ENCODE data around the gene PHC2. TPM values are rescaled to one million over a fixed set of nuclear protein-coding genes. Genes with fewer than 3 reads are reported as not detected.
A peak's percentile ranks its signal among the peaks of the same experiment; 100 is the strongest.

Gene PHC2
- total and polyA plus RNA-seq, 11 donors: 79.7 to 194 (median 99.4) TPM

DNA sequence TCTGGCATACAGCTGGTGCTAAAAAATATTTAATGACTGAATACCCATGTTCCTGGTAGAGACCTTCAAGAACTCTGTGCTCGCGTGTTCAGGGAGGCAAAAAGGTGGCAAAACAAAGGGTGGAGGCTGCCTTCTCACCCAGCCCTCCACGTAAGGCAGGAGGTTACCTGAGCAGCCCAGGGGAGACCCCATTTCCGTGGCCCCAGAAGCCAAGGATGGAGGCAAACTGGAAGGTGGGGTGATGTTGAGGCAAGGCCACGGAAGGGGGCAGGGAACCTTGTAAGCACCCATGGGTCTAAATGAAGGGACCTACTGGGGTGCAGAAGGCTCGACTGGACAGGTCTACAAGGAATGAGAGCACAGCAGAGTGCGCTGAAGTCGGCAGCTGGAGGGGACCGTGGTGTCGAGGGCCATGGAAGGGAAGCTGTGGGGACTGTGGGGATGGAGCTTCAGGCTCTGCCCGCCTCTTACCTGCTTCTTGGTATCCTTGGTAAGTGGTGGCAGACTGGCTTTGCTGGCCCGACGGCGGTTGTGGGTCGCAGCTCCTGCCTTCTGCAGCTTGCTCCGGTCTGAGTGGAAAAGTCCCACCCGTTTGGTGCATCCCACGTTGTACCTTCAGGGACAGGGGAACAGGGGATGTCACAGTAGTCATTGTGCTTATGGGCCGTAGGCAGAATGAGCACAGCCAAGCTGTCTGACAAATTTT lies 101.1 kb downstream of the PHC2 start:
- ATAC-seq: no peak
- TF ChIP-seq POLR2A (IDR thresholded peaks at IDR 0.05): no peak
- TF ChIP-seq, protein P1, sequence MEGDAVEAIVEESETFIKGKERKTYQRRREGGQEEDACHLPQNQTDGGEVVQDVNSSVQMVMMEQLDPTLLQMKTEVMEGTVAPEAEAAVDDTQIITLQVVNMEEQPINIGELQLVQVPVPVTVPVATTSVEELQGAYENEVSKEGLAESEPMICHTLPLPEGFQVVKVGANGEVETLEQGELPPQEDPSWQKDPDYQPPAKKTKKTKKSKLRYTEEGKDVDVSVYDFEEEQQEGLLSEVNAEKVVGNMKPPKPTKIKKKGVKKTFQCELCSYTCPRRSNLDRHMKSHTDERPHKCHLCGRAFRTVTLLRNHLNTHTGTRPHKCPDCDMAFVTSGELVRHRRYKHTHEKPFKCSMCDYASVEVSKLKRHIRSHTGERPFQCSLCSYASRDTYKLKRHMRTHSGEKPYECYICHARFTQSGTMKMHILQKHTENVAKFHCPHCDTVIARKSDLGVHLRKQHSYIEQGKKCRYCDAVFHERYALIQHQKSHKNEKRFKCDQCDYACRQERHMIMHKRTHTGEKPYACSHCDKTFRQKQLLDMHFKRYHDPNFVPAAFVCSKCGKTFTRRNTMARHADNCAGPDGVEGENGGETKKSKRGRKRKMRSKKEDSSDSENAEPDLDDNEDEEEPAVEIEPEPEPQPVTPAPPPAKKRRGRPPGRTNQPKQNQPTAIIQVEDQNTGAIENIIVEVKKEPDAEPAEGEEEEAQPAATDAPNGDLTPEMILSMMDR (IDR thresholded peaks at IDR 0.05): no peak
- H3K4me1 ChIP-seq: peaks cover 16 to 92% (median 67%) of the 10 kb centered on the region in 12 donors
- H3K4me3 ChIP-seq: no peak overlapping the region
- no peaks in the 10 kb centered on the region for H3K9me3 ChIP-seq
- DNase-seq: no peak
- H3K36me3 ChIP-seq: peaks cover 0 to 100% (median 88%) of the 10 kb centered on the region in 9 donors
- intact Hi-C loops (cut with DNase I): loop anchor here in 2 of 10 donors (5.0 kb wide), 1 partner anchor 38 kb away; no protein-coding TSS in a partner anchor
- 83 to 89% (median 84%) methylated on average over 15 to 19 of the region's 19 CpGs for WGBS, 4 donors
- H3K27me3 ChIP-seq: no peaks in the 10 kb centered on the region
- H3K27ac ChIP-seq: peak overlapping the region in 2 of 12 donors; percentile 38 to 98

DNA sequence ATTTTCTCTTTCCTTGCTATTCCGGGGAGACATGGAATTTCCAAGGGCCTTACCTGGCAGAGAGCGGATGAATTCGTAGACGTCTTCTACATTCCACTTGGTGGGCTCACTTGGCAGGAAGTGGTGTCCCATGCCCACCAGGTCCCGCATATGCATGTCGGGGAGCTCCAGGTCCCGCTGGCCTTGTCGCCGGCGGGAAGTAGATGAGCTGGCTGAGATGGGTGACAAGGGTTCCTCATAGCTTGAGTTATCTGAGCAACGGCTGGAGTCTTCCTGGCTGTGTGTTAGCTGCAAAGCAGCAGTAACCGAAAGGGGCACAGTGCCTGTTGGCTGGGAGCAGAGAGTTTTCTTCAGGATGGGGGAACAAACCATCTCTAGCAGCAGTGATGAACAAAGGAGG lies 102.1 kb downstream of the PHC2 start:
- 80 to 91% (median 90%) methylated on average over 6 to 12 of the region's 12 CpGs for WGBS, 4 donors
- intact Hi-C loops (cut with DNase I): no loop called here
- H3K4me1 ChIP-seq: peaks cover 8 to 88% (median 59%) of the 10 kb centered on the region in 12 donors

DNA sequence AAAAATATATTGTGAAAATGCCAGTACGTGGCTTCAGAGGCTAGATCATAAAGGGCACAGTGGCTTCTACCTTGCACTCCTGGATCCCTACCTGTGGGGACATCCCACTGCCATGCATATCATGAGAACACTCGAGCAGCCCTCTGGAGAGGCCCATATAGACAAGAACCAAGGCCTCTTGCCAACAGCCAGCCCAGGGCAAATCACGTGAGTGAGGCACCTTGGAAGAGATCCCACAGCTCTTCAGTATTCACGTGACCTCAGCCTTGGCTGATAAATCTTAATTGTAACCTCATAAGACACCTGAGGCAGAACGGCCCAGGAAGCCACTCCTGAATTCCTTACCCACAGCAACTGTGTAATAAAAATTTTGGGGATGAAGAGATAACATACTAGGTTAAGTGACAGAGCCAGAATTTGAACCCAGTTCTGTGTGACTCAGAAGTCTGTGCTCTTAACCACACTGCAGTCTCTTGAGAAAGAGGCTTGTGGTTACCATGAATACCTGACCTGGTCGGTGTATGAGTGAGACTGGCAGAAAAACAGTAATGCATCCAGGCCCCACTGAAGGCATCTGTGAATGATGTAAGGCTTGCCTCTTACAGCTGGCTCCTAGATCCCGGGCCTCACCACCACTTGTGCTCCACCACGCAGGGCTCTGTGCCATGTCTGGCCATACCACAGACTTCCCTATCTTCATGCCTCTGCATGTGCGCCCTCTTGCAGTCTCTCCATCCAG lies 103.1 kb downstream of the PHC2 start:
- H3K4me3 ChIP-seq: no peak overlapping the region
- intact Hi-C loops (cut with DNase I): no loop called here
- peak overlapping the region in 10 of 12 donors; percentile 1 to 73 (median 26) for H3K27ac ChIP-seq
- H3K27me3 ChIP-seq: no peaks in the 10 kb centered on the region
- peak in 4 of 5 donors; percentile 61 to 78 (median 68) for DNase-seq
- TF ChIP-seq POLR2A (IDR thresholded peaks at IDR 0.05): no peak
- TF ChIP-seq, protein P1 (IDR thresholded peaks at IDR 0.05): no peak
- peaks cover 0 to 100% (median 100%) of the 10 kb centered on the region in 9 donors for H3K36me3 ChIP-seq
- H3K4me1 ChIP-seq: peaks cover 6 to 78% (median 49%) of the 10 kb centered on the region in 12 donors
- WGBS, 4 donors: 31 to 42% (median 37%) methylated on average over 9 of the region's 9 CpGs
- H3K9me3 ChIP-seq: no peaks in the 10 kb centered on the region
- ATAC-seq: peak; percentile 58 to 75 (median 68)

More for the DNA sequence above, 102.1 kb downstream of the PHC2 start:
- Histone ChIP-seq H3K27ac (peak overlapping the region in 6 of 12 donors; percentile 4 to 73 (median 38)), H3K27me3 (no peaks in the 10 kb centered on the region), H3K4me3 (no peak overlapping the region), H3K36me3 (peaks cover 0 to 100% (median 97%) of the 10 kb centered on the region in 9 donors), H3K9me3 (no peaks in the 10 kb centered on the region)
- ATAC-seq (no peak), DNase-seq (no peak)
- TF ChIP-seq, protein P1 (IDR thresholded peaks at IDR 0.05): no peak
- no peak for TF ChIP-seq POLR2A (IDR thresholded peaks at IDR 0.05)

DNA sequence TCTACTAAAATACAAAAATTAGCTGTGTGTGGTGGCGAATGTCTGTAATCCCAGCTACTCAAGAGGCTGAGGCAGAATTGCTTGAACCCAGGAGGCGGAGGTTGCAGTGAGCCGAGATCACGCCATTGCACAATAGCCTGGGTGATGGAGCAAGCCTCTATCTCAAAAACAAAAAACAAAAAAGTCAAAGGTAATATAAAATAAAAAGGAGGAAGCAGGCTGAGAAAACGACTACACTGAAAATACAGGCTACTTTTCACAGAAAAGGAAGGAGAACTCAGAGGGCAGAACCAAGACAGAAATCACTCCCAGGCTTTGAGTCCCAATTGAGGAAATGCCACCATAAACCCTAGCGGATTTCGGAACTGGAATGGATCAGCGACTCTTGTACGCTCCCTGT lies 104.1 kb downstream of the PHC2 start:
- DNase-seq (no peak), ATAC-seq (no peak)
- Histone ChIP-seq H3K4me3 (no peak overlapping the region), H3K27ac (peak overlapping the region in 3 of 12 donors; percentile 15 to 73 (median 51)), H3K27me3 (no peaks in the 10 kb centered on the region), H3K36me3 (peaks cover 0 to 100% (median 93%) of the 10 kb centered on the region in 9 donors), H3K4me1 (peaks cover 0 to 68% (median 39%) of the 10 kb centered on the region in 12 donors), H3K9me3 (no peaks in the 10 kb centered on the region)
- WGBS, 4 donors: 83 to 89% (median 84%) methylated on average over 9 of the region's 9 CpGs
- intact Hi-C loops (cut with DNase I): no loop called here
- no peak for TF ChIP-seq POLR2A (IDR thresholded peaks at IDR 0.05)
- TF ChIP-seq, protein P1 (IDR thresholded peaks at IDR 0.05): no peak

Measured in heart left ventricle (tissue), 16 donors.